ENCODE results near the gene NASP. TPM values are rescaled to one million over a fixed set of nuclear protein-coding genes. Genes with fewer than 3 reads are reported as not detected.
A peak's percentile ranks its signal among the peaks of the same experiment; 100 is the strongest.

Gene NASP
- total RNA-seq, 1 donor from 2014 or later = 34.5 TPM

- no peak overlapping the region for H3K27ac ChIP-seq (replicated peaks)
- TF ChIP-seq CTCF (IDR thresholded peaks at IDR 0.05; ENCODE audit: borderline replicate concordance) = no peak
- no peak overlapping the region for H3K4me3 ChIP-seq
- intact Hi-C loops (cut with micrococcal nuclease) = no loop called here
- H3K27me3 ChIP-seq (ENCODE audit: low read depth) = no peaks in the 10 kb centered on the region
- no peak for DNase-seq
- no peaks in the 10 kb centered on the region for H3K9me3 ChIP-seq (replicated peaks)
- peaks cover 22% of the 10 kb centered on the region for H3K4me1 ChIP-seq
- peaks cover 54% of the 10 kb centered on the region for H3K36me3 ChIP-seq
Measured at GRCh38 chr1:45604239-45604638, 20.4 kb downstream of the NASP start.

GRCh38 chr1:45607404-45608074, 23.7 kb downstream of the NASP start:
- H3K27me3 ChIP-seq (ENCODE audit: low read depth) = no peaks in the 10 kb centered on the region
- H3K27ac ChIP-seq (replicated peaks) = peak overlapping the region; percentile 37
- intact Hi-C loops (cut with micrococcal nuclease) = no loop called here
- DNase-seq = no peak
- peaks cover 18% of the 10 kb centered on the region for H3K4me1 ChIP-seq
- peaks cover 75% of the 10 kb centered on the region for H3K36me3 ChIP-seq
- H3K4me3 ChIP-seq = no peak overlapping the region
- H3K9me3 ChIP-seq (replicated peaks) = no peaks in the 10 kb centered on the region
- no peak for TF ChIP-seq CTCF (IDR thresholded peaks at IDR 0.05; ENCODE audit: borderline replicate concordance)

- Histone ChIP-seq H3K9me3 (replicated peaks) (no peaks in the 10 kb centered on the region), H3K4me1 (peaks cover 18% of the 10 kb centered on the region), H3K36me3 (peaks cover 76% of the 10 kb centered on the region), H3K27me3 (ENCODE audit: low read depth) (no peaks in the 10 kb centered on the region), H3K4me3 (no peak overlapping the region), H3K27ac (replicated peaks) (peak overlapping the region; percentile 41)
- no peak for TF ChIP-seq CTCF (IDR thresholded peaks at IDR 0.05; ENCODE audit: borderline replicate concordance)
- intact Hi-C loops (cut with micrococcal nuclease) = no loop called here
- DNase-seq = no peak
Measured at GRCh38 chr1:45608175-45609156, 24.6 kb downstream of the NASP start.

GRCh38 chr1:45610589-45611226, 26.9 kb downstream of the NASP start:
- Histone ChIP-seq H3K36me3 (peaks cover 77% of the 10 kb centered on the region), H3K4me3 (no peak overlapping the region), H3K27ac (replicated peaks) (no peak overlapping the region), H3K9me3 (replicated peaks) (no peaks in the 10 kb centered on the region), H3K27me3 (ENCODE audit: low read depth) (no peaks in the 10 kb centered on the region), H3K4me1 (peaks cover 18% of the 10 kb centered on the region)
- no peak for TF ChIP-seq CTCF (IDR thresholded peaks at IDR 0.05; ENCODE audit: borderline replicate concordance)
- intact Hi-C loops (cut with micrococcal nuclease) = no loop called here
- no peak for DNase-seq

- intact Hi-C loops (cut with micrococcal nuclease) = no loop called here
Measured at GRCh38 chr1:45612941-45613579, 29.2 kb downstream of the NASP start.

More at GRCh38 chr1:45612941-45613579, 29.2 kb downstream of the NASP start:
- peaks cover 5% of the 10 kb centered on the region for H3K4me1 ChIP-seq
- no peaks in the 10 kb centered on the region for H3K27me3 ChIP-seq (ENCODE audit: low read depth)
- H3K4me3 ChIP-seq = no peak overlapping the region
- H3K9me3 ChIP-seq (replicated peaks) = no peaks in the 10 kb centered on the region
- DNase-seq = no peak
- no peak overlapping the region for H3K27ac ChIP-seq (replicated peaks)
- peaks cover 81% of the 10 kb centered on the region for H3K36me3 ChIP-seq
- TF ChIP-seq CTCF (IDR thresholded peaks at IDR 0.05; ENCODE audit: borderline replicate concordance) = no peak

Data from left ventricle myocardium inferior (tissue), 1 donor.